GM21529 (cell line): ENCODE results near the gene CAMK2D.

Source experiments
- ATAC-seq: cut with Tn5 transposase; IDR thresholded peaks from one replicate; pipeline ENCODE4 v1.9.1; 2021; ENCODE audit not compliant: unreplicated experiment

Gene CAMK2D

GRCh38 chr4:113537628-113538027 lies 223.9 kb downstream of the CAMK2D start:
- no peak for ATAC-seq

GRCh38 chr4:113537203-113537602 lies 224.3 kb downstream of the CAMK2D start:
- ATAC-seq, result no peak

- ATAC-seq, result no peak
These were observed 226.8 kb downstream of the CAMK2D start for GRCh38 chr4:113534711-113535110.

GRCh38 chr4:113531572-113531971 lies 230.0 kb downstream of the CAMK2D start:
- ATAC-seq, result no peak

- no peak for ATAC-seq
These were observed 233.1 kb downstream of the CAMK2D start for GRCh38 chr4:113528395-113528794.

GRCh38 chr4:113525521-113525920 lies 236.0 kb downstream of the CAMK2D start:
- no peak for ATAC-seq

GRCh38 chr4:113524505-113525186 lies 236.9 kb downstream of the CAMK2D start:
- peak; percentile 43 for ATAC-seq

GRCh38 chr4:113524096-113524495 lies 237.4 kb downstream of the CAMK2D start:
- peak; percentile 95 for ATAC-seq

- ATAC-seq, result no peak
These were observed 239.1 kb downstream of the CAMK2D start for GRCh38 chr4:113522433-113522832.

- no peak for ATAC-seq
These were observed 248.2 kb downstream of the CAMK2D start for GRCh38 chr4:113513382-113513781.

- ATAC-seq, result no peak
These were observed 248.7 kb downstream of the CAMK2D start for GRCh38 chr4:113512880-113513279.

- no peak for ATAC-seq
These were observed 249.6 kb downstream of the CAMK2D start for GRCh38 chr4:113511944-113512343.

GRCh38 chr4:113509851-113510250 lies 251.7 kb downstream of the CAMK2D start:
- no peak for ATAC-seq

GRCh38 chr4:113505044-113505443 lies 256.5 kb downstream of the CAMK2D start:
- ATAC-seq, result no peak

- no peak for ATAC-seq
These were observed 257.1 kb downstream of the CAMK2D start for GRCh38 chr4:113504422-113504821.

- ATAC-seq, result no peak
These were observed 257.8 kb downstream of the CAMK2D start for GRCh38 chr4:113503691-113504090.

GRCh38 chr4:113502906-113503305 lies 258.6 kb downstream of the CAMK2D start:
- no peak for ATAC-seq

- no peak for ATAC-seq
These were observed 259.1 kb downstream of the CAMK2D start for GRCh38 chr4:113502476-113502875.

- no peak for ATAC-seq
These were observed 261.1 kb downstream of the CAMK2D start for GRCh38 chr4:113500424-113500823.

- no peak for ATAC-seq
These were observed 261.8 kb downstream of the CAMK2D start for GRCh38 chr4:113499696-113500095.

- ATAC-seq, result no peak
These were observed 262.4 kb downstream of the CAMK2D start for GRCh38 chr4:113499166-113499565.

- no peak for ATAC-seq
These were observed 264.2 kb downstream of the CAMK2D start for GRCh38 chr4:113497154-113497884.

GRCh38 chr4:113496698-113497097 lies 264.8 kb downstream of the CAMK2D start:
- no peak for ATAC-seq
